GM21360 (cell line): ENCODE measurements around the gene SRPK3.

Experiments used
- ATAC-seq: cut with Tn5 transposase; IDR thresholded peaks from one replicate; pipeline ENCODE4 v1.9.1; 2021; ENCODE audit warnings: mild to moderate bottlenecking, moderate library complexity; ENCODE audit not compliant: unreplicated experiment

Gene SRPK3

GRCh38 chrX:153829799-153830639, 49.2 kb downstream of the SRPK3 start, which contains the start of gene PDZD4:
Gene PDZD4, minus strand, starts transcription at chrX:153830544. Its CDS starts 246 bp downstream, at chrX:153830298.
- ATAC-seq = no peak

- ATAC-seq = no peak
Observed at GRCh38 chrX:153830640-153831428, 50.0 kb downstream of the SRPK3 start.

- no peak for ATAC-seq
Observed at GRCh38 chrX:153831429-153832150, 50.7 kb downstream of the SRPK3 start.

- no peak for ATAC-seq
Observed at GRCh38 chrX:153832728-153833127, 51.9 kb downstream of the SRPK3 start.
